DND-41 (cell line): ENCODE data around the gene KCNJ11.

Experiments used
- CTCF ChIP-seq: IDR thresholded peaks from 2 replicates; pipeline ENCODE4 v1.5.1; 2012; ENCODE audit warnings: borderline replicate concordance, low read length, moderate library complexity, mild to moderate bottlenecking; ENCODE audit not compliant: poor library complexity, severe bottlenecking; ENCODE audit errors: extremely low read depth
- EZH2 ChIP-seq: IDR thresholded peaks from 3 replicates; pipeline ENCODE4 v1.6.1; 2012; ENCODE audit warnings: borderline replicate concordance, low read depth, mild to moderate bottlenecking, moderate library complexity, low read length, inconsistent platforms; ENCODE audit not compliant: severe bottlenecking

GRCh38 chr11:17391493-17392355 lies 3.3 kb upstream of the KCNJ11 start:
- TF ChIP-seq CTCF (no peak), EZH2 (no peak)
